Epithelial cell of esophagus (primary cell): Measurements from ENCODE around the gene CLIC5.

Source experiments
- DNase-seq: peaks from one replicate; pipeline ENCODE4 v3.0.0; 2010; ENCODE audit warnings: low read depth
- H3K4me3 ChIP-seq: 2 replicates; pipeline ENCODE4 v1.5.1; 2011; ENCODE audit warnings: mild to moderate bottlenecking, low read length, control low read depth
- CTCF ChIP-seq: IDR thresholded peaks from 2 replicates; pipeline ENCODE4 v1.5.1; 2011; ENCODE audit warnings: low read depth, mild to moderate bottlenecking, low read length, control low read depth, inconsistent platforms; ENCODE audit not compliant: insufficient read depth; ENCODE audit errors: missing control alignments

Gene CLIC5

GRCh38 chr6:46024124-46024769 lies 8.6 kb upstream of the CLIC5 start:
- no peak overlapping the region for H3K4me3 ChIP-seq
- TF ChIP-seq CTCF, result no peak
- no peak for DNase-seq

- DNase-seq, result no peak
- H3K4me3 ChIP-seq, result no peak overlapping the region
- TF ChIP-seq CTCF, result no peak
Observed at GRCh38 chr6:46023216-46023915, 7.7 kb upstream of the CLIC5 start.

- no peak for TF ChIP-seq CTCF
- DNase-seq, result peak; percentile 15
- H3K4me3 ChIP-seq, result no peak overlapping the region
Observed at GRCh38 chr6:46022106-46022948, 6.7 kb upstream of the CLIC5 start.

GRCh38 chr6:46017726-46018125 lies 2.1 kb upstream of the CLIC5 start:
- DNase-seq, result no peak
- TF ChIP-seq CTCF, result no peak
- H3K4me3 ChIP-seq, result no peak overlapping the region

- no peak for TF ChIP-seq CTCF
Observed at GRCh38 chr6:46016063-46016608, 476 bp upstream of the CLIC5 start.

GRCh38 chr6:46014511-46015118 lies 1.0 kb downstream of the CLIC5 start:
- DNase-seq, result no peak
- TF ChIP-seq CTCF, result no peak
- peak overlapping the region; percentile 8 for H3K4me3 ChIP-seq

More at GRCh38 chr6:46016063-46016608, 476 bp upstream of the CLIC5 start:
- H3K4me3 ChIP-seq, result no peak overlapping the region
- no peak for DNase-seq
